CD4-positive, CD25-positive, alpha-beta regulatory T cell (primary cell): ENCODE measurements around the gene GBP2. TPM values are rescaled to one million over a fixed set of nuclear protein-coding genes. Genes with fewer than 3 reads are reported as not detected.

ENCODE experiments used
- ATAC-seq, 2 donors: fragments of 150-1000 bp; cut with Tn5 transposase; one replicate each; pipeline ENCODE4 v1.10.0; 2021; ENCODE audit warnings: low read depth in 2 of 2, moderate number of reproducible peaks in 2 of 2, moderate library complexity in 1 of 2
- DNase-seq, 3 donors: peaks; one replicate each; pipeline versions ENCODE4 v3.0.0 to v3.0.0-alpha.2; 2012 to 2022; ENCODE audit warnings: mixed read lengths in 1 of 3
- H3K27ac ChIP-seq: one replicate; pipeline ENCODE4 v1.7.0; 2013; ENCODE audit warnings: mild to moderate bottlenecking, low read length; ENCODE audit not compliant: insufficient read depth, poor library complexity, severe bottlenecking
- H3K27me3 ChIP-seq: one replicate; pipeline ENCODE4 v1.7.0; 2013; ENCODE audit warnings: low read length; ENCODE audit not compliant: control insufficient read depth, insufficient read depth
- H3K36me3 ChIP-seq: one replicate; pipeline ENCODE4 v1.7.0; 2013; ENCODE audit warnings: mild to moderate bottlenecking, low read length, moderate library complexity; ENCODE audit not compliant: control insufficient read depth, insufficient read depth
- H3K4me1 ChIP-seq: 2 replicates; pipeline ENCODE4 v1.7.0; 2013; ENCODE audit warnings: mild to moderate bottlenecking, low read length; ENCODE audit not compliant: insufficient read depth, control insufficient read depth, poor library complexity, severe bottlenecking
- H3K4me3 ChIP-seq: one replicate; pipeline ENCODE4 v1.7.0; 2013; ENCODE audit warnings: low read depth, mild to moderate bottlenecking, low read length, moderate library complexity
- H3K9me3 ChIP-seq, 2 experiments: 1 replicate in 1 of 2; 2 replicates in 1 of 2; pipeline ENCODE4 v1.7.0; 2013; ENCODE audit warnings: low read length in 2 of 2, mild to moderate bottlenecking in 1 of 2, moderate library complexity in 1 of 2; ENCODE audit not compliant: control insufficient read depth in 2 of 2
- H3K27ac Mint-ChIP-seq, 3 donors: one replicate each; pipeline ENCODE4 v1.8.0; 2020 to 2022; ENCODE audit warnings: mild to moderate bottlenecking in 3 of 3, mixed read lengths in 3 of 3, moderate library complexity in 2 of 3
- H3K27me3 Mint-ChIP-seq: one replicate; pipeline ENCODE4 v1.8.0; 2022; ENCODE audit warnings: mild to moderate bottlenecking, mixed read lengths
- H3K36me3 Mint-ChIP-seq: one replicate; pipeline ENCODE4 v1.8.0; 2020; ENCODE audit warnings: mixed read lengths
- H3K4me1 Mint-ChIP-seq, 4 donors: one replicate each; pipeline ENCODE4 v1.8.0; 2020 to 2022; ENCODE audit warnings: mixed read lengths in 4 of 4, mild to moderate bottlenecking in 1 of 4
- H3K4me3 Mint-ChIP-seq, 4 donors: one replicate each; pipeline ENCODE4 v1.8.0; 2020 to 2022; ENCODE audit warnings: mild to moderate bottlenecking in 4 of 4, mixed read lengths in 4 of 4, moderate library complexity in 3 of 4
- H3K9me3 Mint-ChIP-seq, 7 donors: one replicate each; pipeline ENCODE4 v1.8.0; 2020 to 2022; ENCODE audit warnings: mixed read lengths in 7 of 7, mild to moderate bottlenecking in 3 of 7, moderate library complexity in 2 of 7
- polyA plus RNA-seq, 4 donors: library from polyadenylated mRNA; unstranded; fragments of 300-500 nt; fragmentation: Illumina TruSeq; gene quantifications; one replicate each; pipeline ENCODE4 v1.2.3, GENCODE V29; 2021
- total RNA-seq: library from RNA; stranded (reverse); gene quantifications from one replicate; pipeline ENCODE4 v1.2.3, GENCODE V29; 2022

GBP2 gene
- total and polyA plus RNA-seq, 5 donors from 2014 or later: 189 to 250 (median 233) TPM

DNA sequence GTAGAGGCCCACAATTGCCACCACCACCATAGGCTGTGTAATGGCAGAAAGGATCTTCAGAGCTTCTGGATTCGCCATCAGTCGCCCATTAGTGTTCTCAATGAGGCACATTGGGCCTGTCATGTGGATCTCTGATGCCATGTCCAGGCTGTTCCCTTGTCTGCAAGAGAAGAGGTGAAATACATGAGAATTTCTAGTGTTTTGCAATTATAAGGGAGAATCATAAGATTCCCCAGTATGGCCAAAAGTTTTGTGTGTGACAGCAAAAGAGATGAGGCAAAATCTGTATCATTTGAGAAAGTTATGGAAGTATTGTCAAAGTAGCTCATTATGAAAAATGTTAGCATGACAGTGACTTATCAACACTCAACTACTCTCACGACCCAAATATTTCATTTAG is 62.8 kb downstream of the GBP2 start:
- Mint-ChIP-seq H3K27me3 (no peaks in the 10 kb centered on the region), H3K4me1 (peaks cover 29 to 61% (median 57%) of the 10 kb centered on the region in 4 donors), H3K4me3 (peak overlapping the region; percentile 94 to 99 (median 97)), H3K27ac (peak overlapping the region in 2 of 3 donors; percentile 92 to 94), H3K36me3 (peaks cover 40% of the 10 kb centered on the region), H3K9me3 (peaks cover 0 to 3% (median 0%) of the 10 kb centered on the region in 7 donors)
- ATAC-seq (no peak), DNase-seq (no peak)
- H3K36me3 ChIP-seq: peaks cover 32% of the 10 kb centered on the region
- H3K27ac ChIP-seq: peak overlapping the region; percentile 75
- no peaks in the 10 kb centered on the region for H3K9me3 ChIP-seq
- peak overlapping the region; percentile 100 for H3K4me3 ChIP-seq
- H3K4me1 ChIP-seq: peaks cover 47% of the 10 kb centered on the region
- H3K27me3 ChIP-seq: no peaks in the 10 kb centered on the region

DNA sequence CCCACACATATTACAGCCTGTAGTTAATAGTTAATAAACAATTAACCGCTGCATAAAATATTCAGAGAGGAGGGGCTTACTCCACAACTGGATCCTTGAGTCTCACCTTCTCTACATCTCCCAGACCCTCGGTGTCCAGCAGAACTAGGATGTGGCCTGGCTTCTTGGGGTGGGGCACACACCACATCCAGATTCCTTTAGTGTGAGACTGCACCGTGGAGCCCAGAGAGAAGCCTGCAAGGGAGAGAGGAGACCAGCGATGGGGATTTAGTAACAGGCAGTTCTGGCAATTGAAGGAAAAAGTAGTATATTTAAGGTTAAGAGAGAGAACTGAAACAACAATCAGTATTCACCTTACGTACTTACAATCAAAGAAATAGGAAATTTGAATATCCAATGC is 65.8 kb downstream of the GBP2 start:
- no peak for ATAC-seq

More for the DNA sequence above, 65.8 kb downstream of the GBP2 start:
- no peak for DNase-seq
- H3K36me3 ChIP-seq: peaks cover 62% of the 10 kb centered on the region
- H3K4me3 ChIP-seq: peak overlapping the region; percentile 100
- H3K27ac ChIP-seq: peak overlapping the region; percentile 1
- H3K36me3 Mint-ChIP-seq: peaks cover 67% of the 10 kb centered on the region
- peaks cover 39% of the 10 kb centered on the region for H3K4me1 ChIP-seq
- H3K27me3 ChIP-seq: no peaks in the 10 kb centered on the region
- no peaks in the 10 kb centered on the region for H3K9me3 ChIP-seq
- peaks cover 29 to 58% (median 54%) of the 10 kb centered on the region in 4 donors for H3K4me1 Mint-ChIP-seq
- peak overlapping the region in 3 of 4 donors; percentile 71 to 96 (median 79) for H3K4me3 Mint-ChIP-seq
- H3K27ac Mint-ChIP-seq: peak overlapping the region in 1 of 3 donors; percentile 32
- H3K27me3 Mint-ChIP-seq: no peaks in the 10 kb centered on the region
- H3K9me3 Mint-ChIP-seq: peaks cover 0 to 3% (median 0%) of the 10 kb centered on the region in 7 donors

Other genes with a start within 250 kb of the GBP2 start
- 73.6 TPM for gene GTF2B, start 234.5 kb downstream of the GBP2 start, total RNA-seq
- gene GTF2B, start 234.5 kb downstream of the GBP2 start, polyA plus RNA-seq: 10 to 100 TPM; 66.0 to 89.4 (median 76.0) TPM
- gene KYAT3, start 133.5 kb downstream of the GBP2 start, total RNA-seq: 16.5 TPM
- gene KYAT3, start 133.5 kb downstream of the GBP2 start, polyA plus RNA-seq: 10 to 100 TPM; 20.4 to 32.0 (median 24.4) TPM
- 30.3 TPM for gene RBMXL1, start 133.5 kb downstream of the GBP2 start, total RNA-seq
- 10 to 100 TPM; 10.6 to 14.0 (median 11.1) TPM for gene RBMXL1, start 133.5 kb downstream of the GBP2 start, polyA plus RNA-seq
- 36.6 TPM for gene GBP3, start 103.2 kb downstream of the GBP2 start, total RNA-seq
- gene GBP3, start 103.2 kb downstream of the GBP2 start, polyA plus RNA-seq: 10 to 100 TPM; 11.7 to 21.8 (median 18.1) TPM
- gene GBP1, start 60.9 kb downstream of the GBP2 start, total RNA-seq: 87.1 TPM
- gene GBP1, start 60.9 kb downstream of the GBP2 start, polyA plus RNA-seq: 100 to 1,000 TPM in 1 of 4 donors, 10 to 100 TPM in 3; 70.4 to 124 (median 93.6) TPM
- gene GBP7, start 49.9 kb upstream of the GBP2 start, total RNA-seq: 0.20 TPM
- gene GBP7, start 49.9 kb upstream of the GBP2 start, polyA plus RNA-seq: under 1 TPM in 1 of 4 donors, not detected in 3; 0.11 TPM
- gene GBP4, start 72.8 kb upstream of the GBP2 start, total RNA-seq: 64.4 TPM
- 10 to 100 TPM; 30.9 to 54.5 (median 36.3) TPM for gene GBP4, start 72.8 kb upstream of the GBP2 start, polyA plus RNA-seq
- 425 TPM for gene GBP5, start 146.7 kb upstream of the GBP2 start, total RNA-seq
- 100 to 1,000 TPM; 201 to 381 (median 293) TPM for gene GBP5, start 146.7 kb upstream of the GBP2 start, polyA plus RNA-seq
- gene GBP6, start 237.9 kb upstream of the GBP2 start, total RNA-seq: 0.47 TPM
- under 1 TPM in 3 of 4 donors, not detected in 1; 0.15 to 0.38 (median 0.30) TPM for gene GBP6, start 237.9 kb upstream of the GBP2 start, polyA plus RNA-seq